ENCODE data around the gene ENO3.
A peak's percentile ranks its signal among the peaks of the same experiment; 100 is the strongest.

ENO3 gene

GRCh38 chr17:4935650-4936049, 15.3 kb upstream of the ENO3 start:
- TF ChIP-seq Cebpa-rat (IDR thresholded peaks at IDR 0.05), result no peak
- H3K9me3 ChIP-seq, result no peaks in the 10 kb centered on the region
- no peak overlapping the region for H3K4me2 ChIP-seq
- peaks cover 17% of the 10 kb centered on the region for H4K20me1 ChIP-seq
- H3K4me3 ChIP-seq, result no peak overlapping the region
- H3K36me3 ChIP-seq, result peaks cover 44% of the 10 kb centered on the region
- no peak overlapping the region for H3K9ac ChIP-seq
- peaks cover 54% of the 10 kb centered on the region for H3K4me1 ChIP-seq
- no peaks in the 10 kb centered on the region for H3K27me3 ChIP-seq
- no peak overlapping the region for H3K27ac ChIP-seq

- Histone ChIP-seq H3K4me3 (no peak overlapping the region), H3K9ac (peak overlapping the region; percentile 38), H3K4me1 (peaks cover 58% of the 10 kb centered on the region), H3K27ac (no peak overlapping the region), H3K9me3 (no peaks in the 10 kb centered on the region), H3K27me3 (no peaks in the 10 kb centered on the region), H3K4me2 (no peak overlapping the region), H3K36me3 (peaks cover 36% of the 10 kb centered on the region), H4K20me1 (peaks cover 22% of the 10 kb centered on the region)
- TF ChIP-seq Cebpa-rat (IDR thresholded peaks at IDR 0.05), result no peak
Measured at GRCh38 chr17:4936436-4936835, 14.5 kb upstream of the ENO3 start.

GRCh38 chr17:4937553-4937952, 13.4 kb upstream of the ENO3 start:
- Histone ChIP-seq H3K4me2 (no peak overlapping the region), H3K27ac (no peak overlapping the region), H3K9ac (peak overlapping the region; percentile 38; the same call in 1 of the 2 replicates), H3K9me3 (no peaks in the 10 kb centered on the region), H3K4me3 (no peak overlapping the region), H3K36me3 (peaks cover 44% of the 10 kb centered on the region), H3K27me3 (no peaks in the 10 kb centered on the region), H4K20me1 (peaks cover 33% of the 10 kb centered on the region), H3K4me1 (peaks cover 61% of the 10 kb centered on the region)
- no peak for TF ChIP-seq Cebpa-rat (IDR thresholded peaks at IDR 0.05)

- Histone ChIP-seq H3K4me1 (peaks cover 65% of the 10 kb centered on the region), H3K4me2 (peak overlapping the region; percentile 99), H3K27ac (no peak overlapping the region), H3K36me3 (peaks cover 50% of the 10 kb centered on the region), H3K9me3 (no peaks in the 10 kb centered on the region), H4K20me1 (peaks cover 35% of the 10 kb centered on the region), H3K27me3 (no peaks in the 10 kb centered on the region), H3K9ac (peak overlapping the region; percentile 98), H3K4me3 (peak overlapping the region; percentile 89; the same call in 1 of the 2 replicates)
- TF ChIP-seq Cebpa-rat (IDR thresholded peaks at IDR 0.05), result no peak
Measured at GRCh38 chr17:4938069-4938491, 12.8 kb upstream of the ENO3 start.

GRCh38 chr17:4938688-4939545, 12.0 kb upstream of the ENO3 start:
- Histone ChIP-seq H3K9me3 (no peaks in the 10 kb centered on the region), H4K20me1 (peaks cover 43% of the 10 kb centered on the region), H3K4me3 (peak overlapping the region; percentile 89), H3K27me3 (no peaks in the 10 kb centered on the region), H3K4me1 (peaks cover 67% of the 10 kb centered on the region), H3K9ac (peak overlapping the region; percentile 98), H3K4me2 (peak overlapping the region; percentile 99), H3K27ac (peak overlapping the region; percentile 96), H3K36me3 (peaks cover 58% of the 10 kb centered on the region)
- no peak for TF ChIP-seq Cebpa-rat (IDR thresholded peaks at IDR 0.05)

- Histone ChIP-seq H3K27ac (peak overlapping the region; percentile 96), H3K36me3 (peaks cover 63% of the 10 kb centered on the region)
Measured at GRCh38 chr17:4939546-4939795, 11.4 kb upstream of the ENO3 start.

GRCh38 chr17:4939796-4940554, 10.9 kb upstream of the ENO3 start, which contains the start of the genes RNF167 and SLC25A11:
RNF167 (plus strand) TSS chr17:4940268; CDS start chr17:4940910, 642 bp downstream.
SLC25A11 (minus strand) TSS chr17:4940046; CDS start chr17:4939910, 136 bp downstream.
- Histone ChIP-seq H3K4me2 (peak within 1 kb of the TSS; percentile 99), H3K4me1 (peaks cover 68% of the 10 kb centered on the region), H3K9ac (peak within 1 kb of the TSS; percentile 98), H3K27me3 (no peaks in the 10 kb centered on the region), H3K4me3 (peak within 1 kb of the TSS; percentile 89), H3K27ac (peak within 1 kb of the TSS; percentile 96), H3K36me3 (peaks cover 68% of the 10 kb centered on the region), H4K20me1 (peaks cover 47% of the 10 kb centered on the region), H3K9me3 (no peaks in the 10 kb centered on the region)
- TF ChIP-seq Cebpa-rat (IDR thresholded peaks at IDR 0.05), result no peak

More at GRCh38 chr17:4939546-4939795, 11.4 kb upstream of the ENO3 start:
- Histone ChIP-seq H4K20me1 (peaks cover 44% of the 10 kb centered on the region), H3K27me3 (no peaks in the 10 kb centered on the region), H3K4me2 (peak overlapping the region; percentile 99), H3K4me3 (peak overlapping the region; percentile 89), H3K9me3 (no peaks in the 10 kb centered on the region), H3K4me1 (peaks cover 67% of the 10 kb centered on the region), H3K9ac (peak overlapping the region; percentile 98)
- TF ChIP-seq Cebpa-rat (IDR thresholded peaks at IDR 0.05), result 0 out of 2 replicates have a peak, but pooled peaks have one; percentile 42

- Histone ChIP-seq H3K27me3 (no peaks in the 10 kb centered on the region), H3K9me3 (no peaks in the 10 kb centered on the region), H3K4me1 (peaks cover 76% of the 10 kb centered on the region), H3K4me2 (peak overlapping the region; percentile 99), H3K4me3 (peak overlapping the region; percentile 89), H3K36me3 (peaks cover 71% of the 10 kb centered on the region), H3K9ac (peak overlapping the region; percentile 98), H4K20me1 (peaks cover 55% of the 10 kb centered on the region), H3K27ac (peak overlapping the region; percentile 96)
- TF ChIP-seq Cebpa-rat (IDR thresholded peaks at IDR 0.05), result peak; percentile 73; the same call in 1 of the 2 replicates
Measured at GRCh38 chr17:4940555-4941318, 10.2 kb upstream of the ENO3 start.

- no peaks in the 10 kb centered on the region for H3K27me3 ChIP-seq
- peaks cover 81% of the 10 kb centered on the region for H3K4me1 ChIP-seq
- H3K4me2 ChIP-seq, result peak overlapping the region; percentile 99
- H3K9me3 ChIP-seq, result no peaks in the 10 kb centered on the region
- TF ChIP-seq Cebpa-rat (IDR thresholded peaks at IDR 0.05), result no peak
- peaks cover 71% of the 10 kb centered on the region for H3K36me3 ChIP-seq
- peak overlapping the region; percentile 98 for H3K9ac ChIP-seq
- peak overlapping the region; percentile 89 for H3K4me3 ChIP-seq
- H3K27ac ChIP-seq, result peak overlapping the region; percentile 96
- H4K20me1 ChIP-seq, result peaks cover 60% of the 10 kb centered on the region
Measured at GRCh38 chr17:4941319-4941610, 9.7 kb upstream of the ENO3 start.

Measured in BLaER1 (cell line).